Osteoblast (primary cell): ENCODE measurements around the gene SPATA17. TPM values are rescaled to one million over a fixed set of nuclear protein-coding genes. Genes with fewer than 3 reads are reported as not detected.
"Not testable (repeated sequence)": the region's sequence is repeated elsewhere in the genome, so short reads cannot be mapped to it uniquely, and the experiment has no call there.

Experiments
- DNase-seq: peaks from one replicate; pipeline ENCODE4 v3.0.0; 2011; ENCODE audit warnings: low spot score, mixed read lengths; ENCODE audit not compliant: insufficient read length; ENCODE audit errors: missing footprints
- H2AFZ ChIP-seq: 2 replicates; pipeline ENCODE4 v1.6.0; 2011; ENCODE audit warnings: mild to moderate bottlenecking, low read length
- H3K27ac ChIP-seq: 2 replicates; pipeline ENCODE4 v1.5.1; 2011; ENCODE audit warnings: mild to moderate bottlenecking, low read depth, low read length, moderate library complexity
- H3K27me3 ChIP-seq: 2 replicates; pipeline ENCODE4 v1.6.0; 2012; ENCODE audit warnings: mild to moderate bottlenecking, control low read depth, inconsistent platforms, low read length, moderate library complexity; ENCODE audit not compliant: insufficient read depth
- H3K36me3 ChIP-seq: 2 replicates; pipeline ENCODE4 v1.5.1; 2011; ENCODE audit warnings: mild to moderate bottlenecking, low read length, control low read depth, moderate library complexity; ENCODE audit not compliant: insufficient read depth
- H3K4me1 ChIP-seq: 2 replicates; pipeline ENCODE4 v1.5.1; 2011; ENCODE audit warnings: mild to moderate bottlenecking, low read length, control low read depth, moderate library complexity; ENCODE audit not compliant: insufficient read depth
- H3K4me2 ChIP-seq: 2 replicates; pipeline ENCODE4 v1.6.0; 2011; ENCODE audit warnings: mild to moderate bottlenecking, low read length; ENCODE audit not compliant: insufficient read depth
- H3K4me3 ChIP-seq: fragments of 200-600 bp; sonication (generic); 3 replicates; pipeline ENCODE4 v1.5.1; 2012; ENCODE audit warnings: mild to moderate bottlenecking, low read length, inconsistent platforms; ENCODE audit not compliant: insufficient read depth
- H3K79me2 ChIP-seq: 2 replicates; pipeline ENCODE4 v1.6.0; 2012; ENCODE audit warnings: mild to moderate bottlenecking, low read length, control low read depth, inconsistent platforms; ENCODE audit not compliant: insufficient read depth
- H3K9me3 ChIP-seq: 2 replicates; pipeline ENCODE4 v1.5.1; 2011; ENCODE audit warnings: low read depth, low read length, control low read depth
- H4K20me1 ChIP-seq: 2 replicates; pipeline ENCODE4 v1.6.0; 2012; ENCODE audit warnings: mild to moderate bottlenecking, low read length, control low read depth; ENCODE audit not compliant: insufficient read depth
- total RNA-seq: library from RNA; depleted of rRNA; stranded (reverse); fragments of >200 nt; gene quantifications from 2 replicates; pipeline ENCODE4 v1.2.3, GENCODE V29; 2012
- TF ChIP-seq, protein P1 (sequence below): IDR thresholded peaks from 2 replicates; pipeline ENCODE4 v1.5.1; 2011; ENCODE audit warnings: mild to moderate bottlenecking, low read depth, low read length, moderate library complexity; ENCODE audit errors: extremely low read depth

SPATA17 gene
- total RNA-seq: 0.36 and 1.5 TPM in 2 replicates

- Histone ChIP-seq H3K79me2 (peaks cover 49% of the 10 kb centered on the region), H3K9me3 (no peaks in the 10 kb centered on the region), H3K27me3 (no peaks in the 10 kb centered on the region), H3K27ac (peak within 1 kb of the TSS; percentile 100), H3K36me3 (no peaks in the 10 kb centered on the region), H3K4me1 (peaks cover 18% of the 10 kb centered on the region), H2AFZ (peak within 1 kb of the TSS; percentile 96), H3K4me3 (peak within 1 kb of the TSS; percentile 85), H4K20me1 (peaks cover 3% of the 10 kb centered on the region), H3K4me2 (peak within 1 kb of the TSS; percentile 90)
- TF ChIP-seq, protein P1, sequence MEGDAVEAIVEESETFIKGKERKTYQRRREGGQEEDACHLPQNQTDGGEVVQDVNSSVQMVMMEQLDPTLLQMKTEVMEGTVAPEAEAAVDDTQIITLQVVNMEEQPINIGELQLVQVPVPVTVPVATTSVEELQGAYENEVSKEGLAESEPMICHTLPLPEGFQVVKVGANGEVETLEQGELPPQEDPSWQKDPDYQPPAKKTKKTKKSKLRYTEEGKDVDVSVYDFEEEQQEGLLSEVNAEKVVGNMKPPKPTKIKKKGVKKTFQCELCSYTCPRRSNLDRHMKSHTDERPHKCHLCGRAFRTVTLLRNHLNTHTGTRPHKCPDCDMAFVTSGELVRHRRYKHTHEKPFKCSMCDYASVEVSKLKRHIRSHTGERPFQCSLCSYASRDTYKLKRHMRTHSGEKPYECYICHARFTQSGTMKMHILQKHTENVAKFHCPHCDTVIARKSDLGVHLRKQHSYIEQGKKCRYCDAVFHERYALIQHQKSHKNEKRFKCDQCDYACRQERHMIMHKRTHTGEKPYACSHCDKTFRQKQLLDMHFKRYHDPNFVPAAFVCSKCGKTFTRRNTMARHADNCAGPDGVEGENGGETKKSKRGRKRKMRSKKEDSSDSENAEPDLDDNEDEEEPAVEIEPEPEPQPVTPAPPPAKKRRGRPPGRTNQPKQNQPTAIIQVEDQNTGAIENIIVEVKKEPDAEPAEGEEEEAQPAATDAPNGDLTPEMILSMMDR: peak; percentile 34
- peak; percentile 93 for DNase-seq
Measured at GRCh38 chr1:217630711-217631591, at the start of gene SPATA17, which contains the start of gene GPATCH2. TSS of gene SPATA17 (plus strand) at chr1:217631344. CDS start at chr1:217631379, 35 bp downstream. TSS of gene GPATCH2 (minus strand) at chr1:217631090. CDS start at chr1:217630971, 119 bp downstream.

DNA sequence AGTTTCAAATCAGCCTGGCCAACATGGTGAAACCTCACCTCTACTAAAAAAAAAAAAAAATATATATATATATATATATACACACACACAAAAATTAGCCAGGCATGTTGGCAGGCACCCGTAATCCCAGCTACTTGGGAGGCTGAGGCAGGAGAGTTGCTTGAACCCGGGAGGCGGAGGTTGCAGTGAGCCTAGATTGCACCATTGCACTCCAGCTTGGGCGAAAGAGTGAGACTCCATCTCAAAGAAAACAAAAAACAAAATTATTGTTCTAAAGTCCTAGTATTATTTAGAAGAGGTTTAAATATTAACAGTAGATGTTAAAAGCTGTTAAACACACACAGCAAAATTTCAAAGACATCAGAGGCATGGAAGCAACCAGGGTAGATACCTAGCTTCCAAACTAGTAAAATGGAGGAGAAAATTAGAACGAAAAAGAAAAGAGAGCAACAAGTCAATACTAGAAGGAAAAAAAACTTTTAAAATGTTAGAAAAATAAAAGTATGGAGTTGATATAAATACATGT lies 46.8 kb upstream of the SPATA17 start:
- not testable (repeated sequence) for H2AFZ ChIP-seq, H3K79me2 ChIP-seq, H3K9me3 ChIP-seq, H4K20me1 ChIP-seq, H3K27me3 ChIP-seq, DNase-seq, H3K4me3 ChIP-seq, H3K4me2 ChIP-seq, H3K27ac ChIP-seq, H3K4me1 ChIP-seq, H3K36me3 ChIP-seq

GRCh38 chr1:217585577-217585976 lies 45.6 kb upstream of the SPATA17 start:
- Histone ChIP-seq H3K4me2 (no peak overlapping the region), H3K4me3 (no peak overlapping the region), H2AFZ (no peak overlapping the region), H3K9me3 (no peaks in the 10 kb centered on the region), H3K27ac (no peak overlapping the region), H3K79me2 (no peaks in the 10 kb centered on the region), H4K20me1 (no peaks in the 10 kb centered on the region), H3K36me3 (peaks cover 7% of the 10 kb centered on the region), H3K4me1 (no peaks in the 10 kb centered on the region), H3K27me3 (no peaks in the 10 kb centered on the region)
- DNase-seq: no peak
- TF ChIP-seq, protein P1: no peak

GRCh38 chr1:217586586-217586985 lies 44.6 kb upstream of the SPATA17 start:
- Histone ChIP-seq H2AFZ (no peak overlapping the region), H3K4me2 (no peak overlapping the region), H3K27ac (no peak overlapping the region), H3K4me3 (no peak overlapping the region), H3K36me3 (peaks cover 7% of the 10 kb centered on the region), H3K27me3 (no peaks in the 10 kb centered on the region), H3K9me3 (no peaks in the 10 kb centered on the region), H4K20me1 (no peaks in the 10 kb centered on the region), H3K4me1 (no peaks in the 10 kb centered on the region), H3K79me2 (no peaks in the 10 kb centered on the region)
- TF ChIP-seq, protein P1: no peak
- DNase-seq: no peak
